ENCODE measurements around the gene SNF8. TPM values are rescaled to one million over a fixed set of nuclear protein-coding genes. Genes with fewer than 3 reads are reported as not detected.

Gene SNF8
- total RNA-seq, 1 donor from 2014 or later, result 36.5 TPM

DNA sequence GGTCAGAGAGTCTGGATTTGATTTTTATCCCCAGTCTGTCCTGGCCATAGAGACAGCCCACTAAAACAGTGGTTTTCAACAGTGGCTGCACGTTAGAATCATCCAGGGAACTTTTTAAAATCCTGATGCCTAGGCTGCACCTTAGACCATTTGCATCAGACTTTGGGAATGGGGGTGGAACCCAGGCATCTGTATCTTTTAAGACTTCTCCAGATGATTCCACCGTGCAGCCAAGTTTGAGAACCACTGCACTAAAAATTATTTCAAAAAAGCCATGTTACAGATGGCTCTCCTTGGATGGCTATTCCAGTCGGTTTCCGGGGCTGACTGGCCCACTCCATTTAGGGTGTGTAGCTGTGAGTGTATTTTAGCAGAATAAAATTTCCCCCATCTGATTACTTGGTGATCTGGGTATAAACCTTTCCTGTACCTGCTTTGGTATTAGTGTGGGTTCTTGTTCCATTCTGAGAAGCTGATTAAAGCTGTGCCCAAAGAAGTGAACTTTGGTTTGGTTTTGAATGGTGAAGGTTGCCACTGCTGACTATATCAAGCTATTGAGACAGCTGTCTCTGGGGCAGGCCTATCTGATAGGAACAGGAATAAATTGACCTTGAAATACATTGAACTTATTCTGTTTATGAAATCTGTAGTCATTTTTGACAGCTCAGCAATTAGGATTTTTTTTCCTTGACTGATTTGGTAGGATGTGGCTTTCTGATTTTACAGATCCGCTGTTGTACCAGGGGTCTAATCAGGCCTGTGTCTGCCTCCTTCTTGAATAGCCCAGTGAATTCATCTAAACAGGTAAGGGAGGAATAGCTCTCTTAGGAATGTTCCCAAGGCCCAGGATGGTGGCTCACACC, 50.8 kb downstream of the SNF8 start:
- Histone ChIP-seq H3K36me3 (peaks cover 7 to 24% of the 10 kb centered on the region in 2 donors), H3K4me1 (peaks cover 7 to 8% of the 10 kb centered on the region in 2 donors), H3K4me3 (peak overlapping the region; percentile 73 to 96), H3K27ac (no peak overlapping the region), H3K27me3 (no peaks in the 10 kb centered on the region), H3K9me3 (no peaks in the 10 kb centered on the region)
- intact Hi-C loops (cut with DNase I), result loop anchor here (2.0 to 10.0 kb wide), 3 partner anchors 63 to 1199 kb away; partner anchors contain the start of genes CALCOCO2, CDK5RAP3 and TBKBP1
- TF ChIP-seq CTCF (IDR thresholded peaks at IDR 0.05), result no peak
- no peak for DNase-seq (ENCODE audit: low spot score in 2 of 2)

- Histone ChIP-seq H3K9me3 (no peaks in the 10 kb centered on the region), H3K4me3 (peak overlapping the region; percentile 73 to 96), H3K27ac (peak overlapping the region; percentile 46 to 72), H3K4me1 (peaks cover 7 to 8% of the 10 kb centered on the region in 2 donors), H3K27me3 (no peaks in the 10 kb centered on the region), H3K36me3 (peaks cover 7 to 24% of the 10 kb centered on the region in 2 donors)
- TF ChIP-seq CTCF (IDR thresholded peaks at IDR 0.05), result no peak
- intact Hi-C loops (cut with DNase I), result loop anchor here (1.0 to 10.0 kb wide), 6 partner anchors 15 to 1198 kb away; partner anchors contain the start of genes CALCOCO2, CDK5RAP3, SNF8 and TBKBP1
- DNase-seq (ENCODE audit: low spot score in 2 of 2), result no peak
Observed at GRCh38 chr17:48892940-48893645, 51.5 kb downstream of the SNF8 start.

DNA sequence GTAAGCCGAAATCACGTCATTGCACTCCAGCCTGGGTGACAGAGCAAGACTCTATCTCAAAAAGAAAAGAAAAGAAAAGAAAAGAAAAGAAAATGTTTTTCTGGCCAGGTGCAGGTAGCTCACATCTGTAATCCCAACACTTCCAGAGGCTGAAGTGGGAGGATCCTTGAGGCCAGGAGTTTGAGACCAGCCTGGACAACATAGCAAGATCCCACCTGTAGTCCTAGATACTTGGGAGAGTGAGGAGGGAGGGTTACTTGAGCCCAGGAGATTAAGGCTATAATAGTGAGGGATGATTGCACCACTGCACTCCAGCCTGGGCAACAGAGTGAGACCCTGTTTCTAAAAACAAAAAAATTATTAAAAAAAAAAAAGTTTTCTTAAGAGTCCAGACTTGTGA, 54.6 kb downstream of the SNF8 start:
- no peak overlapping the region for H3K27ac ChIP-seq
- intact Hi-C loops (cut with DNase I), result loop anchor here (5.0 to 10.0 kb wide), 2 partner anchors 918 to 1195 kb away; partner anchors contain the start of genes CDK5RAP3 and TBKBP1
- TF ChIP-seq CTCF (IDR thresholded peaks at IDR 0.05), result no peak
- H3K4me1 ChIP-seq, result peaks cover 7 to 10% of the 10 kb centered on the region in 2 donors
- H3K4me3 ChIP-seq, result no peak overlapping the region
- H3K9me3 ChIP-seq, result no peaks in the 10 kb centered on the region
- no peak for DNase-seq (ENCODE audit: low spot score in 2 of 2)
- H3K36me3 ChIP-seq, result peaks cover 1 to 3% of the 10 kb centered on the region in 2 donors
- H3K27me3 ChIP-seq, result no peaks in the 10 kb centered on the region

- H3K4me1 ChIP-seq, result peaks cover 0 to 5% of the 10 kb centered on the region in 2 donors
- DNase-seq (ENCODE audit: low spot score in 2 of 2), result no peak
- no peak for TF ChIP-seq CTCF (IDR thresholded peaks at IDR 0.05)
- H3K9me3 ChIP-seq, result no peaks in the 10 kb centered on the region
- no peaks in the 10 kb centered on the region for H3K27me3 ChIP-seq
- no peak overlapping the region for H3K4me3 ChIP-seq
- no peak overlapping the region for H3K27ac ChIP-seq
- H3K36me3 ChIP-seq, result no peaks in the 10 kb centered on the region
- intact Hi-C loops (cut with DNase I), result loop anchor here (5.0 kb wide), 1 partner anchor 211 kb away; no protein-coding TSS in a partner anchor
Observed at GRCh38 chr17:48883171-48883570, 61.5 kb downstream of the SNF8 start.

DNA sequence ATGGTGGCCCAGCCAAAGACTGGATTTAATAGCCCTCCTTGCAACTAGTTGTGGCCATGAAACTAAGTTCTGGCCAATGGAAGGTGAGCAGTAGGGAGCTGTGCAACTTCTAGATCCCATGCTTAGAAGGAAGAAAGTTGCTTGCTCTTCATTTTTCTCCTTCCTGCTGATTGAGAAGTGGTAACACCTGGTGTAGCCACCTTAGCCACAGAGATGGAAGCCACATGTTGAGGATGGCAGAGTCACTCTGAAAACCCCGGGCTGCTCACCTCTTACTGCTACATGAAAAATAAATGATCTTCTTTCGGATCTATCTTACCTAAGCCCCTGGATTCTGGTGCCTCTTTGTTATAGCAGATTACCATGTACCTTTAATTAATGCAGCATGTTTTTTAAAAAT, 62.4 kb downstream of the SNF8 start:
- Histone ChIP-seq H3K4me3 (no peak overlapping the region), H3K4me1 (peaks cover 0 to 5% of the 10 kb centered on the region in 2 donors), H3K9me3 (no peaks in the 10 kb centered on the region), H3K27ac (no peak overlapping the region), H3K36me3 (no peaks in the 10 kb centered on the region), H3K27me3 (no peaks in the 10 kb centered on the region)
- intact Hi-C loops (cut with DNase I), result loop anchor here (5.0 kb wide), 1 partner anchor 210 kb away; no protein-coding TSS in a partner anchor
- DNase-seq (ENCODE audit: low spot score in 2 of 2), result no peak
- TF ChIP-seq CTCF (IDR thresholded peaks at IDR 0.05), result no peak

Other genes starting within 250 kb of the SNF8 start
- not detected for gene PRAC1, start 222.3 kb downstream of the SNF8 start, total RNA-seq
- gene PRAC2, start 221.7 kb downstream of the SNF8 start, total RNA-seq, result not detected
- gene HOXB13, start 216.1 kb downstream of the SNF8 start, total RNA-seq, result not detected
- not detected for gene TTLL6, start 127.6 kb downstream of the SNF8 start, total RNA-seq
- gene CALCOCO2, start 113.8 kb downstream of the SNF8 start, total RNA-seq, result 34.9 TPM
- 173 TPM for gene ATP5MC1, start 52.1 kb downstream of the SNF8 start, total RNA-seq
- gene UBE2Z, start 36.4 kb downstream of the SNF8 start, total RNA-seq, result 68.8 TPM
- not detected for gene GIP, start 23.8 kb upstream of the SNF8 start, total RNA-seq
- not detected for gene IGF2BP1, start 52.5 kb upstream of the SNF8 start, total RNA-seq
- gene B4GALNT2, start 187.9 kb upstream of the SNF8 start, total RNA-seq, result not detected

Measured in ascending aorta (tissue), 2 donors.